GM19397 (cell line): ENCODE measurements around the gene HIVEP1.

ENCODE experiments used
- ATAC-seq: cut with Tn5 transposase; IDR thresholded peaks from one replicate; pipeline ENCODE4 v1.9.1; 2021; ENCODE audit warnings: mild to moderate bottlenecking, moderate library complexity; ENCODE audit not compliant: unreplicated experiment

The HIVEP1 gene

DNA sequence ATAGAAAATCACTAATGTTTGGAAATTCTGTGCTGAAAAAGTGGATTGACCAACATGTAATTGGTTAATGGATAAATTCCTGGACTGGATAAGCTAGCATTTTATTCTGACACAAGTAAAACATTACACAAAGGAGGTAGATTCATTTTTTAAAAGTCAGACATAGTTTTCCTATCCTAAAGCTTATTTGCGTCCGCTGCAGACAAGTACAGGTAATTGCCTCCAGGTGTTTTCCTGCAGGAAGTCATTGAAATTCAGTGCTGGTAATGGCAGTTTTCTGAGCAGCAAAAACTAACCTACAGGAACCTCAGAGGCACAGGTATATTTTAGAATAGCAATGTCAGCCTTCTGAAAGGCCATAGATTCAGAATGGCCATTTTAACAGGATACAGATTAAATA lies 20.0 kb upstream of the HIVEP1 start:
- no peak for ATAC-seq

DNA sequence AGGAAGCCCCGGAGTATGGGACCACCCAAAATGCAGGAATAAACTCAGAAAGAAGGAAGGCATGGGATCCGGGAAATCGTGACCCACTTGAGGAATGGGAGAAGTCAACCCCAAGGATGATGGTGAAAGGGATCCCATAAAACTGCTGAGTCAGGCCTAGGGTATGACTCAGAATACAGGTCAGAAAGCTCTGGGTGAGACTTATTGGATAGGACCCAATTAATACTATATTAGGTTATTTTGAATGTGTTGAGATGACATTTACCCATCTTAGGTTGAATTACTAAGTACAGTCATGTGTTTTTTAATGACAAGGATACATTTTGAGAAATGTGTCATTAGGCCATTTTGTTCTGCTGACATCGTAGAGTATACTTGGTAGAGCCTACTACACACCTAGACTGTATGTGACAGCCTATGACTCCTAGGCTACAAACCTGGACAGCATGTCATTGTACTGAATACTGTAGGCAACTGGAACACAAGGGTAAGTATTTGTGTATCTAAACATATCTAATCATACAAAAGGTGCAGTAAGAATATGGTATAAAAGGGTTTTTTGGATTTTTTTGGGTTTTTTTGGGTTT lies 17.1 kb upstream of the HIVEP1 start:
- no peak for ATAC-seq

- ATAC-seq: no peak
These were observed 15.4 kb upstream of the HIVEP1 start for GRCh38 chr6:11996751-11997150.

GRCh38 chr6:11999246-11999645 lies 12.9 kb upstream of the HIVEP1 start:
- ATAC-seq: no peak

DNA sequence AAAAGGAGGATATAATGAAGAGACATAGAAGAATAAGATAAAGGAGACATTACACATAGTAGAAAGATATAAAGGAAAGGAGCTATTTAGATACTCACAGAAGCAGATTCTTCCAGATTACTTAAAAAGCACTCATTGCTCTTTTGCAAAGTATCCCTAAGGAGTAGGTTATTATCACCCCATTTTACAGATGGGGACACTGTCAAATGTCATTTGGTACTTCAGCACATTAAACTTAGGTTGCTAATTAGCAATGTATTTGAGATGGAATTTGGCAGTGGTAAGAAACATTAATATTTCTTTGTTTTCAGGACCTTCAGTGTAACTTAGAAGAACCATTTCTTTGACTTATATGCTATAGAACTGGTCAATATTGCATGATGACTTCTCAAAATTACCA lies 11.9 kb upstream of the HIVEP1 start:
- no peak for ATAC-seq

- ATAC-seq: no peak
These were observed 11.0 kb upstream of the HIVEP1 start for GRCh38 chr6:12001004-12001705.

GRCh38 chr6:12001706-12002435 lies 10.2 kb upstream of the HIVEP1 start:
- ATAC-seq: no peak

- no peak for ATAC-seq
These were observed 4.6 kb upstream of the HIVEP1 start for GRCh38 chr6:12007473-12007872.

DNA sequence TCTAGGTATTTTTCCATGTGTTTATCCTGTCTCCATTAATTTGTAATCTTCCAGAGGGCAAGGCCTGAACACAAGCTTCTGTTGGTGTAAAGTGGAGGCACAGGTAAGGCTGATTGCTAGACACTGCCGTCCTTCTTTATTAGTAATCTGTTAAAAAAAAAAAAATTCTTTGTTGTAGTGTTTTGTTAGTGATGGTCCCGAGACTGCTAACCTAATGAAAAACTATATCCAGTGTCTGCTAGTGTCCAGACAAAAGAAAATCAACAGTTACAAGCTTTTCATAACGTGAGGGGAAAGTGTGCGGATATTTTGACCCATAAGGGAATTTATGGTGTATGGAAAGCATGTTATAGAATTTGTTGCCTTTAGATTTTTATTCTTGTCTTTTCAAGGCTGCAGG lies 4.2 kb upstream of the HIVEP1 start:
- ATAC-seq: no peak

DNA sequence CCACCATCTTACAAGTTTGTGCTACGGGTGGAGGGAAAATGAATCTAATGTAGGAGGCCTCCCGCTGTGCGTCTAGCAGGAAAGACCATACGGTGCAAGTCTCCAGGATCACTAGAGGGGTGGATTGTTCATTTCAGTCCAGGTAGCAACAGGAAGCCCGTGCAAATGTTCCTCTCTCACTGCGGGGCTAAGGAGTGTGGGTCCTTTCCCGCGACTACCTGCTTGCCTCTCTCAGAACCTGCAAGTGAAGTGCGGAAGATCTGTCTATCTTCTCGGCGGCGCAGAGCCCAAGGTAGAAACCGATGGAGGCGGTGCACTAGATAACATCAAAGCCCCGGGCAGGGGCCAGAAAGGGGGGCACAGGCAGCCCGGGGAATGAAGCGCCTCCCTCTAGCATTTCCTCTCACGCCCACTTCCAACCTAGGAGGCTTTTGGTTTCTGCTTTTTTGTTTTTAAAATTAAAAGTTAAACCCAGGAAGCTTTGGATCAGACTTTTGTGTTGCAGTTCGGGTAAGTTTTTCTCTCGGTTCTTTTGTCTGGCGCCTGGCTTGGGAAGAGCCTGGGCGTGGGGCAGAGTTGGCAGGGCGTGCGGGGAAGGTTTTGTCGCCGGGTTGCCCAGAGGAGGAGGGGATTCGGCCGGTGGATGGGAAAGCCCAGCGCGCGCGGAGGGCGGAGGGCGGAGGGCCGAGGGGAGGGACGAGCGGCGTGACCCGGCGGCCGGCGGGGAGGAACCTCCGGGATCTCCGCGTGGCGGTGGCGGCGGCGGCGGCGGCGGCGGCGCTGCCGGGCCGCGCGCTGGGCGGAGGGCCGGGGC lies 3.5 kb upstream of the HIVEP1 start:
- peak; percentile 30 for ATAC-seq

- no peak for ATAC-seq
These were observed 2.9 kb upstream of the HIVEP1 start for GRCh38 chr6:12009180-12009685.

GRCh38 chr6:12009876-12010634 lies 2.1 kb upstream of the HIVEP1 start:
- ATAC-seq: no peak

GRCh38 chr6:12010635-12011275 lies 1.4 kb upstream of the HIVEP1 start:
- ATAC-seq: peak; percentile 27

GRCh38 chr6:12011276-12012037 lies 655 bp upstream of the HIVEP1 start:
- ATAC-seq: peak; percentile 67

GRCh38 chr6:12012558-12013306 lies 620 bp downstream of the HIVEP1 start:
- no peak for ATAC-seq

GRCh38 chr6:12013307-12013719 lies 1.2 kb downstream of the HIVEP1 start:
- no peak for ATAC-seq

GRCh38 chr6:12014027-12014872 lies 2.1 kb downstream of the HIVEP1 start:
- no peak for ATAC-seq

DNA sequence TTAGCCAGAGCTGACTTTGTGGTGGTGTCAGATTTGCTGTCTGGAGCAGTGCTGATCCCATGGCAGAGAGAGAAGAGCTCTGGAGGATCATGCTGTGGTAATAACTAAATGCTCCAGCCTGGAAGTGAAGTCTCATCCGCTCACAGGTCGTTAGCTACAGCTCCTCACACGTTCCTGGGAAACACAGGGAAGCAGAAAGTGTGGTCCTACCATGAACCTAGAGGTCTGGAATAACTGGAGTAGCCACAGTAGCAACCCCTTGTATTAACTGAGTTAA lies 2.7 kb downstream of the HIVEP1 start:
- no peak for ATAC-seq
